Astrocyte of the spinal cord (primary cell): ENCODE results near the gene SV2B.

ENCODE experiments used
- DNase-seq: peaks from one replicate; pipeline ENCODE4 v3.0.0; 2011; ENCODE audit warnings: low read depth, low spot score
- H3K4me3 ChIP-seq: 2 replicates; pipeline ENCODE4 v1.5.1; 2011; ENCODE audit warnings: low read depth, mild to moderate bottlenecking, low read length, moderate library complexity
- CTCF ChIP-seq: IDR thresholded peaks from 2 replicates; pipeline ENCODE4 v1.5.1; 2012; ENCODE audit warnings: low read depth, mild to moderate bottlenecking, low read length, inconsistent platforms
- in situ Hi-C: cut with HindIII; loops from 2 replicates; pipeline ENCODE4 v1.10.0; 2017; ENCODE audit warnings: low sequenced_read_pairs

The SV2B gene

GRCh38 chr15:91171334-91171733 lies 71.3 kb downstream of the SV2B start:
- no peak for DNase-seq
- H3K4me3 ChIP-seq = no peak overlapping the region
- in situ Hi-C loops = no loop called here
- TF ChIP-seq CTCF = no peak

GRCh38 chr15:91182101-91182500 lies 82.0 kb downstream of the SV2B start:
- DNase-seq = no peak
- no peak for TF ChIP-seq CTCF
- H3K4me3 ChIP-seq = no peak overlapping the region
- in situ Hi-C loops = no loop called here

- DNase-seq = no peak
- in situ Hi-C loops = no loop called here
- TF ChIP-seq CTCF = no peak
- H3K4me3 ChIP-seq = no peak overlapping the region
These were observed 83.5 kb downstream of the SV2B start for GRCh38 chr15:91183596-91183995.

GRCh38 chr15:91184441-91184840 lies 84.4 kb downstream of the SV2B start:
- no peak for TF ChIP-seq CTCF
- H3K4me3 ChIP-seq = no peak overlapping the region
- in situ Hi-C loops = no loop called here
- no peak for DNase-seq

GRCh38 chr15:91186904-91187656 lies 87.0 kb downstream of the SV2B start:
- H3K4me3 ChIP-seq = no peak overlapping the region
- DNase-seq = peak; percentile 24
- in situ Hi-C loops = no loop called here
- TF ChIP-seq CTCF = no peak

GRCh38 chr15:91192285-91192684 lies 92.2 kb downstream of the SV2B start:
- in situ Hi-C loops = no loop called here
- no peak overlapping the region for H3K4me3 ChIP-seq
- no peak for DNase-seq
- no peak for TF ChIP-seq CTCF
